GM19324 (cell line): Measurements from ENCODE around the gene ITGB1BP2.
A peak's percentile ranks its signal among the peaks of the same experiment; 100 is the strongest.
"Not testable (repeated sequence)": the region's sequence is repeated elsewhere in the genome, so short reads cannot be mapped to it uniquely, and the experiment has no call there.

Source experiments
- ATAC-seq: cut with Tn5 transposase; IDR thresholded peaks from one replicate; pipeline ENCODE4 v1.9.1; 2021; ENCODE audit warnings: mild to moderate bottlenecking, moderate library complexity; ENCODE audit not compliant: unreplicated experiment, low FRiP score

The ITGB1BP2 gene

GRCh38 chrX:71301195-71301924 lies at the start of gene ITGB1BP2:
Gene ITGB1BP2 (plus strand): TSS chrX:71301750. CDS start chrX:71301807, 57 bp downstream.
- no peak for ATAC-seq

- no peak for ATAC-seq
These were observed 49.3 kb upstream of the ITGB1BP2 start for GRCh38 chrX:71252221-71252620.

- ATAC-seq, result no peak
These were observed 48.1 kb upstream of the ITGB1BP2 start for GRCh38 chrX:71253253-71254091.

GRCh38 chrX:71254092-71254963 lies 47.2 kb upstream of the ITGB1BP2 start, which contains the start of gene ZMYM3:
Gene ZMYM3 (minus strand): TSS chrX:71254140. CDS start chrX:71253255, 885 bp downstream.
- peak; percentile 85 for ATAC-seq

GRCh38 chrX:71256051-71256450 lies 45.5 kb upstream of the ITGB1BP2 start:
- no peak for ATAC-seq

- ATAC-seq, result no peak
These were observed 44.7 kb upstream of the ITGB1BP2 start for GRCh38 chrX:71256856-71257255.

GRCh38 chrX:71268624-71269023 lies 32.9 kb upstream of the ITGB1BP2 start:
- not testable (repeated sequence) for ATAC-seq

GRCh38 chrX:71269801-71270395 lies 31.7 kb upstream of the ITGB1BP2 start:
- no peak for ATAC-seq

- ATAC-seq, result not testable (repeated sequence)
These were observed 29.2 kb upstream of the ITGB1BP2 start for GRCh38 chrX:71272313-71272712.

- ATAC-seq, result not testable (repeated sequence)
These were observed 20.2 kb upstream of the ITGB1BP2 start for GRCh38 chrX:71281300-71281699.

- peak; percentile 35 for ATAC-seq
These were observed 18.8 kb upstream of the ITGB1BP2 start for GRCh38 chrX:71282514-71283402.

GRCh38 chrX:71283403-71284143 lies 18.0 kb upstream of the ITGB1BP2 start, which contains the start of gene NONO:
Gene NONO (plus strand): TSS chrX:71283635. CDS start chrX:71290638, 7,003 bp downstream.
- peak; percentile 87 for ATAC-seq

GRCh38 chrX:71285929-71286328 lies 15.6 kb upstream of the ITGB1BP2 start:
- no peak for ATAC-seq

GRCh38 chrX:71291381-71291780 lies 10.2 kb upstream of the ITGB1BP2 start:
- ATAC-seq, result no peak

- ATAC-seq, result no peak
These were observed 8.7 kb upstream of the ITGB1BP2 start for GRCh38 chrX:71292669-71293365.

GRCh38 chrX:71296806-71297205 lies 4.7 kb upstream of the ITGB1BP2 start:
- ATAC-seq, result no peak

GRCh38 chrX:71298119-71298518 lies 3.4 kb upstream of the ITGB1BP2 start:
- ATAC-seq, result no peak

- not testable (repeated sequence) for ATAC-seq
These were observed 1.5 kb upstream of the ITGB1BP2 start for GRCh38 chrX:71300064-71300463.
